ENCODE data around the gene RADIL.

The RADIL gene

DNA sequence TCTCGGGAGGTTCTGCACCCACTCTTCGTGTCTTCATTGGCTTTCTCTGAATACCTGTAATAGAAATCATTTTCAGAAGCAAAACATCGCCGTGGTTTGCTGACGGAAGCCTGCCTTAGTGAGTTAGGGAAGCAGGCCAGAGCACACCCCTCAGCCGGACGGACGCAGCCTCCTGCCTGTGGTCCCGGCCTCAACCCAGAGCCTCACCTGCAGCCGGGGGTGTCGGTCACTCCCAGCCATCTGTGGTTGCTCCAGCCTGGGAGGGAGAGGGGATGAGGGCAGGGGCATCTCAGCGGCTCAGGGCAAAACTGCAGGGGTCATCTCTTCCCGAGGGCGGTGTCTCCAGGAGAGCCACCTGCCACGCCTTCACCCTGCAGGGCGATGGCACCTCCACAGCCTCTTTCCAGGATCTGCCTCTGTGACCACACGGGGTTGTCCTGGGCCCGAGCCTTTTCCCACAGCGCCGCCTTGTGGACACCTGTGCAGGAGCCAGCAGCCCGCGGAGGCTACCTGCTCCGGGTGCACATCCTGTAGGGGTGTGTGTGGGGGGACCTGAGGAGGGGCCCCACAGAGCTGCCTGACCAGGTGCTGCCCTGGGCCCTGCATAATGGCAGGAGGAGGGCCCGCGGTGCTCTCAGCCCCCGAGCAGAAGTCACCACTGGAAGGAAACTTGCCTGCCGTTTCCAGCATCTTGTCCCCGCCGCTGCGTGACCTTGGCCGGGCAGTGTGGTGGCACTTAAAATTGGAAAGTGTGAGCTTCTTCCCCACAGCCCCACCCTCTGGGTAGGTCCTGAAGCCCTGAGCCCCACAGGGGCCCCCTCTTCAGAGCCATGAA is 129.7 kb downstream of the RADIL start:
- H3K4me3 Mint-ChIP-seq, result no peak overlapping the region
- H3K36me3 Mint-ChIP-seq, result no peaks in the 10 kb centered on the region
- H3K27me3 Mint-ChIP-seq, result no peaks in the 10 kb centered on the region
- no peaks in the 10 kb centered on the region for H3K9me3 Mint-ChIP-seq (ENCODE audit: low read depth)
- H3K4me1 Mint-ChIP-seq (ENCODE audit: low read depth), result peaks cover 14% of the 10 kb centered on the region
- H3K27ac Mint-ChIP-seq, result peak overlapping the region; percentile 3

- Mint-ChIP-seq H3K36me3 (peaks cover 4% of the 10 kb centered on the region), H3K4me3 (no peak overlapping the region), H3K27ac (no peak overlapping the region)
Measured at GRCh38 chr7:4751398-4751947, 132.0 kb downstream of the RADIL start.

DNA sequence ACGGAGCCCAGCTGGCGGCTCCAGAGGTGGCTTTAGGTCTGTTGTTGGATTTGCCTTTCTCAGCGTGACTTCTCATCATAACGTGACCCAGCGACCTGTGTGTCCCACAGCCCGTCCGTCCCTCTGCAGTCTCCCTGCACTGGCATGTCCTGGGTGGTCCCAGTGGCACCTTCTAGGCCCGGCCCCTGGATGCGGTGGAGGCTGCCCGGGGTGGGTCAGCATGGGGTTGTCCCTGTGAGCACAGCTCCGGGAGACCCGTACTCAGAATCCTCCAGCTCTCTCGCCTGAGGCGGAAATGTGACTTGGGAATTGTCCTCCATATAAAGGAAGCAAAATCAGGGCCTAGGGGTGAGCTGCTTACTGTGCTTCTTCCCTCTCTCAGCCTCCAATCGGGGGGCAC is 133.7 kb downstream of the RADIL start:
- Mint-ChIP-seq H3K27ac (no peak overlapping the region), H3K36me3 (peaks cover 4% of the 10 kb centered on the region), H3K4me1 (ENCODE audit: low read depth) (peaks cover 48% of the 10 kb centered on the region), H3K27me3 (no peaks in the 10 kb centered on the region), H3K4me3 (no peak overlapping the region), H3K9me3 (ENCODE audit: low read depth) (no peaks in the 10 kb centered on the region)

More at GRCh38 chr7:4751398-4751947, 132.0 kb downstream of the RADIL start:
- H3K4me1 Mint-ChIP-seq (ENCODE audit: low read depth), result peaks cover 36% of the 10 kb centered on the region
- H3K9me3 Mint-ChIP-seq (ENCODE audit: low read depth), result no peaks in the 10 kb centered on the region
- H3K27me3 Mint-ChIP-seq, result no peaks in the 10 kb centered on the region

- peaks cover 4% of the 10 kb centered on the region for H3K36me3 Mint-ChIP-seq
- no peak overlapping the region for H3K4me3 Mint-ChIP-seq
- peak overlapping the region; percentile 85 for H3K27ac Mint-ChIP-seq
- H3K9me3 Mint-ChIP-seq (ENCODE audit: low read depth), result no peaks in the 10 kb centered on the region
- no peaks in the 10 kb centered on the region for H3K27me3 Mint-ChIP-seq
- H3K4me1 Mint-ChIP-seq (ENCODE audit: low read depth), result peaks cover 52% of the 10 kb centered on the region
Measured at GRCh38 chr7:4749363-4749762, 134.2 kb downstream of the RADIL start.

Measured in activated naive CD8-positive, alpha-beta T cell (primary cell).